HL-60/S4 treated with retinoic acid at 250 ng/mL for 4 days and 3 days (cell line): Measurements from ENCODE around the gene JSRP1.

ENCODE experiments used
- in situ Hi-C: fragments of 300-500 bp; cut with MboI; formaldehyde crosslinking; loops from 2 replicates; pipeline ENCODE4 v1.7.0; 2022; ENCODE audit warnings: low sequenced_read_pairs

Gene JSRP1

DNA sequence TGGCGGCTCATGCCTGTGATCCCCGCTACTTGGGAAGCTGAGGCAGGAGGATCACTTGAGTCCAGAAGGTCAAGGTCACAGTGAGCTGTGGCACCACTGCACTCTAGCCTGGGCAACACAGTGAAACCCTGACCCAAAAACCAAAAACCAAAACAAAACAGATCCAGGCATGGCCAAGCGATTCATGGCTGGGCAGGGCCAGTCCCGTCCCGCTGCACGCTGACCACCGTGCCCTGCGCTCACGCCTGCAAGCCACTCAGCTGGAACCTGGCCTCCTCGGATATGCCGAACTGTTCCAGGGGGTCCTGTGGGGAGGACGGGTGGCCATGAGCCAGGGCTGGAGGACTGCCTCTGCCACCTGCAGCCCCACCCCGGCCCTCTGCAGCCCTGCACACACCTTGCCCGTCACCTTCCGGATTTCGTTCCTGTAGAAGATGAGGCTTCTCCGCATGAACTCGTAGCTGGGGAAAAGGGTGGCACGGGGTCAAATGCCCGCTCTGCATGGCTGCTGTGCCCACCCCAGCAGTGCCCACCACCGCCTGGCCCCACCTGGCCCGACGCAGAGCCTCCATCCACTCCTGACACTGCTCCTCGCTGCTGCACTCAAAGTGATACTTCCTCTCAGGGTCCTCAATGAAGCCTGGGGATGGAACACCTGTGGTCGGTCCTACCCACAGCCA, 22.5 kb downstream of the JSRP1 start:
- in situ Hi-C loops: no loop called here

DNA sequence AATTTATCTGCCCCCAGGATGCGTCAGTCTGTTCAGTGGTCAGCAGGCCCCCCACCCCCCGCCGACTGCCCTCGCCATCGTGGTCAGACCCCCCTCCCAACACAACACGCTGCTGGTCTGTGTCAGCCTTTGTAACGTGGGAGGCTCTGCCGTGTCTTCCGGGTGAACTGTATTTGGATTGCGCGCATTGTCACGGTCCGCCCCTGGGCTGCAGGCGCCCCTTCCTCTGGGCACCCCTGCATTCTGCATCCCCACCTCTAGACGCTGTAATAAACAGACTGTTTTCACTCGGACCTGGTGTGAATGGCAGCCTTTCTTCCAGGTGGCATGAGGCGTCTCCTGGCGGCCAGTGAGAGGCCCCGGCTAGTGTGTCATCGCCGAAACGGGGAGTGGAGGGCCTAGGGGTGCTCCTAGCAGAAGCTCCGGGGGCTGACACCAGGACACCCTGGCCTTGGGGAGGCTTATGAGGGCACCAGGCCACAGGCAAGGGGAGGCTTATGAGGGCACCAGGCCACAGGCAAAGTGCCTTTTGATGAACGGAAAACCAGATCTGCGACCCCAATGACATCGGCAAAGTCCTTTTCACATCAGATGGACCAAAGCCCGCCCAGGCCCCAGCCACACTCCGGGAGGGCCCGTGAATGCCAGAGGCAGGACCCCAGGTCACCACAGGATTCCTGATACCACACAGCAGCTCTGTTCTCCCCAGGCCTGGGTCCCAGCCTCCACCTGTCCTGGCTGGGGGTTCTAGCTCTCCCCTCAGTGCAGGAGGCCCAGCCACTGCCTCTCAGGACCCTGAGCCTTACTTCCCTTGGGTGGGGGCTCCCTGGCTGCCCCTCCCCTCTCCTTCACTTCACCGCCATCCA, 23.7 kb downstream of the JSRP1 start:
- in situ Hi-C loops: no loop called here

DNA sequence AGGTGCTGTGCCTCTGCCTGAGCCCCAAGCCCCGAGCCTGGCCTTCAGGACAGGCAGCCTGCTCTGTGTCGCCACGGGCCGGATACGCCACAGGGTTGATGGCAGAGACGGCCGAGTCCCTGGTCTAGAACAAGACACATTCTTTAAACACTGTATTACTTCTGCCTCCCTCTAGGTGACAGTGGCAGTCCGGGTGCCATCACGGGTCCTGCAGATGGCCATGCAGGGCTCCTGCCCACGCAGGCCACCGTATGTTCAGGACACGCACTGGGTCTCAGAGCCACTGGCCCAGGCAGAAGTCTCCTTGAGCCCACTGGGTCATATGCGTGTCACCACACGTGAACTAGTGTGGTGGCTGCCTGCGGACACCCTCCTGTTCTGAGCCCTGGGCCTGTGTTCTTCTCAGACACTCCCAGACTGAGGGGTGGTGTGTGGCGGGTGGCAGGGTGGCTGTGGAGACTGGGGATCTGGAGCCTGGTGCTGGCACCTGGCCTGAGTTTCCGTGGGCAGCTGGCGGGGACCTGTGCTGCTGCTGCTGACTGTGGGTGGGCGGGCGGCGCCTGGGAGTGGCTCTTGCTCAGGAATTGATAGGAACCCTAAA, 24.5 kb downstream of the JSRP1 start:
- in situ Hi-C loops: no loop called here

DNA sequence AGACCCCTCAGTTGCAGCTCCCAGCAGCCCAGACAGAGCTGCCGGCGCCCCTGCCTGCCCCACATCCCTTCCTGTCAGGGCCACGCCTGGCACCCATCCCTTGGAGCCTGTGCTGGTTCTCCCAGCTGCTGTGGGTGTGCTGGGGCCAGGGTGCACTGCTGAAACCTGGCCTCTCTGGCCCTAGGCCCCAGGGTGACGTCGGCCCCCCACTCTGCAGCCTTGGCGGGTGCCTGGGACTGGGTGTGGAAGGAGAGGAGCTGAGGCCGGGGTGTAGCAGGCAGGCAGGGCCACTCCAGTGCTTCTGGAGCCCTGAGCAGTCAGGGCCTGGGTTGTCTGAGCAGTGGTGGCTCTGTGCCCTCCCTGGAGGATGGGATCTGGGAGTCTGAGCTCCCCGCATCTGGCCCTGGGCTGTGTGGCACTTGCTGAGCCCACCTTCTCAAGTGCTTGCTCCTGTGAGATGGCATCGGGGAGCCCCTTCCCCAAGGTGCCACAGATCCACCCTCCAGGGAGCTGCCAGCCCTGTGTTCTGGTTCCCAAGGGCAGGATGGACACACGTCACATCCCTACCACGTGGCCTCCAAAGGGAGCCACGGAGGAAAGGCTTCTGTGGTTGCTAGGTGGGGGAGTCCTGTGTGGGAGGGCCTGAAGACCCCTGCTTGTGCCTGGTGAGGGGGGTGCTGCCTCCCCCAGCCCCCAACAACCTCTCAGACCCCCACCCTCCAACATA, 25.2 kb downstream of the JSRP1 start:
- in situ Hi-C loops: no loop called here

DNA sequence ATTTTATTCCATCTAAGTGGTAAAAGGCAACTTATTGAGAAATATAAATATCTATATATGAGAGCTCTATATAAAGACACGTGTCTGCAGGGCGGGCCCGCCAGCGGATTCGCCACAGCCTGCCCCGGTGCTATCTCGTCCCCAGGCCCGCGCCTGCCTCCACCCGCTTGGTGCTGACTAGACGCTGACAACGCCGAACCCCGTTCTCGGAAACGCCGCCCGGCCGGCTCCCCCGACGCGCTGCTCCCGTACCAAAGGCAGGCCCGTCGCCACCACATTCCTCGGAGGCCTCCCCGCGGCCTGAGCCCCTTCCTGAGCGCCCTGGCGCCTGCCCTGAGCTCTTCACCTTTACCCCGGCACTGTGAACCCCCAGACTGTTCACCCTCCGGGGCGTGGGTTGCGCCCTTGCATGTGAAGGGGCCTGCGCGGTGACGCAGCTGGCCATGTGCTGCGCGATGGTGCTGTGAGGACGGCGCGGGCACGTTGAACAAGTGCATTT, 26.1 kb downstream of the JSRP1 start:
- in situ Hi-C loops: no loop called here

DNA sequence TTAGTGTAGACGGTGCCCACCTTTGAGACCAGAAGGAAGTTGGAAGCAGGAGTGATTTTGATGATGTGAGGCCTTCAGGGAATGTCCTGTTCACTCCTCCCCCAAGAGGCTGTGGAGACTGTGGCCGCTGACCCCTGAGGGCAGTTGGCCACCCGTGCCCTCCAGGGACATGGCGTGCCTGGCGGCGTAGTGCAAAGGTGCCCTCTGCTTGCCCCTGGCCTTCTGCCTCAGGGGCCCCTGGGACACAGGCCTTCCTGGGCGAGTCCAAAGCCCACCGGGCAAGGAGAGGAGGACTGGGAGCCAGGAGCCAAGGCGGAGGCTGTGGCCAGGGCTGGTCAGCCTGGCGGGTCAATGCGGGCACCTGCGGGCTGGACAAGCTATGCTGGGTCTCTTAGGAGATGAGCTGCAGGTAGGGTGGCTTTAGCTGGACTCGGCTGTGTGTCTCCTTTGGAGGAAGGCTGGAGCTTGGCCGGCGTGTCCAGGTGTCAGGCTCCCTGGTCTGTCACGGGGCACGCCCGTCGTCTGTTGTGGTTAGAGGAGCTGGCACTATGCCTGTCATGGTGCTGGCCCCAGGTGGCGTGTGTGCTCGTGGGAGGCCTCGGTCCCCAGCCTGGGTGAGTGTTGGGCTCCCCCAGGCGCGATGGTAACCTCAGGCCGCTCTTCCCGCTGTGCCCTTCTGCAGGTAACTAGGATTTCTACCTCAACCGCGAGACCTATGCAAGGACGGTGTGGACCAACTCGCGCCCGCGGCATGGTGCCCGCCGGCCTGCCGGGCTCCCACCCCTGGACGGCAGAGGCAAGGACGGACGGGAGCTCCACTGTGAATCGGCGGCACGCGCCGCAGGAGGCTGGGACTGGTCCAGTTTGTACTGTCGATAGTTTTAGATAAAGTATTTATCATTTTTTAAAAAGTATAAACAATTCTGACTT, 26.8 kb downstream of the JSRP1 start:
- in situ Hi-C loops: no loop called here

DNA sequence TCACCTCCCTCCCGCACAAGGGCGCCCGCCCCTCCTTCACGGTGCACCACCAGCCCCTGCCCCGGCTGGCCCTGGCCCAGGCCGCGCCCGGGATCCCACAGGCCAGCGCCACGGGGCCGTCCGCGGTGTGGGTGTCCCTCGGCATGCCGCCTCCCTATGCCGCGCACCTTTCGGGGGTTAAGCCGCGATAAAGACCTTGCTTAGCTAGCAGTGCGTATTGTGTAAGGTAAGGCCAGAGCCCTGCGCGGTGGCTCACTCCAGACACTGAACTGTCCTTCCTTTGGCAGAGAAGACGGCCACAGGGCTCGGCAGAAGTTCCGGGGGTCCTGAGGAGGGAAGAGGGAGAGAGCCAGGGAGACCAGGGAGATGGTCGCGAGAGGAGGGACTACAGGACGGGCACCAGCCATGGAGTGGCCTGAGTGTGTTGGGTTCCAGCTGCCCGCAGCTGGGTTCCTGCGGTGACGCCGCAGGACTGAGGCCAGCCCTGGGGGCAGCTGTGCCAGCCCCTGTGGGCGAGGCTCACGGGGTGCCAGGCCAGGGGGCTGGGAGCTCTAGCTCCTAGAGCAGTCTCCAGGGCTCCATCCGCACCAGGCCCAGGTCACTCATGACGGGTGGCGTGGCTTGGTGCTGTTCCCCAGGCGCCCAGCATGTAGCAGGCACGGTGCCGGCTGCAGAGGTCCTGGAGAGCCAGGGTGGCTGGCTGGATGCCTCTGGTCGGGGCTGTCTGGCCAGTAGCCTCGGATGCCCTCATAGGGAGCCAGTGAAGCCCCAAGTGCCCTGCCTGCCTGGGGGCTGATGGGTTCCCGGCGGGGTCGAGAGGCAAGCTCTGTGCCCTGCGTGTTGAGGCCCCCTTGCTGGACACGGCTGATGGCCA, 27.8 kb downstream of the JSRP1 start:
- in situ Hi-C loops: no loop called here

DNA sequence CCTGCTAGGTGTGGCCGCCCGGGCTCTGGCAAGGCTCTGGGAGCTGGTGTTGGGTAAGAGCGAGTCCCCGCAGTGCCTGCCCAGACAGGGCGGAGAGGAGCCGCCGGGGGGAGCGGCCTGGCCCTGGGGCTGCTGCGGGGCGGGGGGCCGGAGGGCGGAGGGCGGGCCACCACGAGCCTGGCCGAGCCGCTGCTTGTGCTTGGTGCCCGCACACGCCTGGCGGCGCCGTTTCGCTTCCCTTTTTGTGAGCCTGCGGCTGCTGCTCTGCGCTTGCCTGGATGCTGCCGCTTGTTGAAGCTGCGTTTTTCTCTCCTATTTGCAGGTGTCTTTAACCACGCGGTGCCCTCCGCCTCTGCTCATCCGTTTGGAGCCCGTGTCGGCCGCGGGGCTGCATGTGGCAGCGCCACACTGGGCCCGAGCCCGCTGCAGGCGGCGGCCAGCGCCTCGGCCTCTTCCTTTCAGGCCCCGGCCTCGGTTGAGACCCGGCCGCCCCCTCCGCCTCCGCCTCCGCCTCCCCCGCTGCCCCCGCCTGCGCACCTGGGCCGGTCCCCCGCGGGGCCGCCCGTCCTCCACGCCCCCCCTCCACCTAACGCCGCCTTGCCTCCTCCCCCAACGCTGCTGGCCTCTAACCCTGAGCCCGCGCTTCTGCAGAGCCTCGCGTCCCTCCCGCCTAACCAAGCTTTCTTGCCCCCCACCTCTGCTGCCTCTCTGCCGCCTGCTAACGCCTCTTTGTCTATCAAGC, 28.6 kb downstream of the JSRP1 start:
- in situ Hi-C loops: no loop called here

DNA sequence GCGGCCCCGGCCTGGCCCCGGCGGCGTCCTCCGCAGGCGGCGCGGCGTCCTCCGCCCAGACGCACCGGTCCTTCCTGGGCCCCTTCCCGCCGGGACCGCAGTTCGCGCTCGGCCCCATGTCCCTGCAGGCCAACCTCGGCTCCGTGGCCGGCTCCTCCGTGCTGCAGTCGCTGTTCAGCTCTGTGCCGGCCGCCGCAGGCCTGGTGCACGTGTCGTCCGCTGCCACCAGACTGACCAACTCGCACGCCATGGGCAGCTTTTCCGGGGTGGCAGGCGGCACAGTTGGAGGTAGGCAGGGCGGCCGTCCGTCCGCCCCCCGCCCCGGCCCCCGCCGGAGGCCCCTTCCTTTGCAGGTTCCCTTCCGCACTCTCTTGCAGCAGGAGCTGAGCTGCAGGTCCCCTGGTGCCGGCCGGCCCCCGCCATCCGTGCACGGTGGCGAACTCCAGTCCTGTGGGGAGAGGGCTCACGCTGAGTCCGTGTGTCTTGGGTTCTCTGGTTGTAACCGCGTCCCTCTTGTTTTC, 29.3 kb downstream of the JSRP1 start:
- in situ Hi-C loops: no loop called here

DNA sequence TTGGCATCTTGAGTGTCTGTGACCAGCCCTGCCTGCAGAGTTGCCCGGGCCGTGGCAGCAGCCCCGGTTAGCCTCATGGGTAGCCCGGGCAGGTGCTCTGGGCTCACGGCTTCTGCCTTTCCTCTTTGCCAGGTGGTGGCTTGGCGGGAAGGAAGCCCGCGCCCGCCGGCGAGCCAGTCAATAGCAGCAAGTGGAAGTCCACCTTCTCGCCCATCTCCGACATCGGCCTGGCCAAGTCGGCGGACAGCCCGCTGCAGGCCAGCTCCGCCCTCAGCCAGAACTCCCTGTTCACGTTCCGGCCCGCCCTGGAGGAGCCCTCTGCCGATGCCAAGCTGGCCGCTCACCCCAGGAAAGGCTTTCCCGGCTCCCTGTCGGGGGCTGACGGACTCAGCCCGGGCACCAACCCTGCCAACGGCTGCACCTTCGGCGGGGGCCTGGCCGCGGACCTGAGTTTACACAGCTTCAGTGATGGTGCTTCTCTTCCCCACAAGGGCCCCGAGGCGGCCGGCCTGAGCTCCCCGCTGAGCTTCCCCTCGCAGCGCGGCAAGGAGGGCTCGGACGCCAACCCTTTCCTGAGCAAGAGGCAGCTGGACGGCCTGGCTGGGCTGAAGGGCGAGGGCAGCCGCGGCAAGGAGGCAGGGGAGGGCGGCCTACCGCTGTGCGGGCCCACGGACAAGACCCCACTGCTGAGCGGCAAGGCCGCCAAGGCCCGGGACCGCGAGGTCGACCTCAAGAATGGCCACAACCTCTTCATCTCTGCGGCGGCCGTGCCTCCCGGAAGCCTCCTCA, 30.0 kb downstream of the JSRP1 start:
- in situ Hi-C loops: no loop called here

DNA sequence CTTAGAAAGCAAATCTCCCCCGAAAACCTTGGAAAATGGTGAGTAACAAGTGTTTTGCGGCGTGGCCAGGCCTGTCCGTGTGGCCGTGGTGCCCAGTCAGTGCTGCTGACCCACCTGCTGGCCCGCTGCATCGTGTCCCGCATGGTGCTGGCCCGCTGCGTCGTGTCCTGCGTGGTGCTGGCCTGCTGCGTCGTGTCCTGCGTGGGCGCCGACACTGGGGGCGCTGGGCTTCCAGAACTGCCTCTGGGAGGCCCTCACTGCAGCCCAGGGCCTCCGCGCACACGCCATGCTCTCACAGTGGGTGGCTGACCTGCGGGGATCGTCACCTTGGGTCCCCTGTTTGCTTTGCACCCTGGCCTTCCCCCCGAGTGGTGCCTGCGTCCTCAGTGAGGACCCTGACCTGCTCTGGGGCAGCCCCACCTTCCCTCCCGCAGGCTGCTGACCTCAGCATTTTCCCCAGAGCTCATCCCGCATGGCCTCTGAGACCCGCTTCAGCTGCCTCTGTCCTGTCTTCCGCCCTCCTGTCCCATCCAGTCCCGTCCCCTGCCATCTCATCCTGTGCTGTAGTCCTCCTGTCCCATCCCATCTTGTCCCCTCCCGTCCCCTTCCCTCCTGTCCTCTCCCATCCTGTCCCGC, 30.7 kb downstream of the JSRP1 start:
- in situ Hi-C loops: no loop called here

DNA sequence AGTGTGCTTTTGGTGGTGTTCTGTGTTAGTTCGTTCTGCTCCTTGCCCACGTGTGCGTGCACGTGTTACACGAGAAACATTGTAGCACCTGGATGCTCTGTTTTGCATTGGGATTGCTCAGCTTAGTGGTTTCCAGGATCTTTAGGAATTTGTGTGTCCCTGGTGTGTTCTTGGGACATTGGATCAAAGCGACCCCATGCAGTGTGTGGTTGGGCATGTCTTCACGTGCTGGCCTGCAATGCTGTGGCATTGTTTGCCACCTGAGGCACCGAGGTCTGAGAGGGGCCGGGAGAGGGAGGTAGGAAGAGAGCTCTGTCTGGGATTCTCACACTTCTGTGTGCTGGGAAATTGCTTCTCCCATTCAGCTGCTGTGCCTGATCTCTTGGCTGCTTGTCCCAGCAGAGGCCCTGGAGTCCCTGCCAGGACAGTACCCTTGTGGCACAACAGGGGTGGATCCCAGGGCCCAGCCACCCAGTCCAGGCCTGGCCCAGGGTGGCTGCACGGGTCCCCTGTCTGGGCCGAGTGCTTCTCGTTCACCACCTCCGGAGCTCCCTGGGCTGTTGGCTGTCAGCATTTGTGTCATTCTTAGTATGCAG, 31.4 kb downstream of the JSRP1 start:
- in situ Hi-C loops: no loop called here

DNA sequence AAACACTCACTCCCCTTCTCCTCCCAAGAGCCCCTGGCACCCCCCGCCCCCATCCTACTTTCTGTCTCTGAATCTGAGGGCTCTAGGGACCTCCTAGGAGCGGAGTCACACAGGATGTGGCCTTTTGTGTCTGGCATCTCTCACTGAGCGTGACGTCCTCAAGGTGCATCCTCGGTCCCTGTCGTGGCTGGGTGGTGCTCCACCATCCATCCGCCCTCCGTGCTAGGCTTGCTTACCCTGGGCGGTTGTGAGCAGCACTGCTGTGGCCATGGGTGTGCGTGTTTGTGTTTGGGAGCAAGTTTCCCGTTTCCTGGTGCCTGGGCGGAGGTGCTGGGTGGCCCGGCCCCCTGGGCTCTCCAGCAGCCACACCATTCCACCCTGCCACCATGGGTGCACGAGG, 32.3 kb downstream of the JSRP1 start:
- in situ Hi-C loops: no loop called here

DNA sequence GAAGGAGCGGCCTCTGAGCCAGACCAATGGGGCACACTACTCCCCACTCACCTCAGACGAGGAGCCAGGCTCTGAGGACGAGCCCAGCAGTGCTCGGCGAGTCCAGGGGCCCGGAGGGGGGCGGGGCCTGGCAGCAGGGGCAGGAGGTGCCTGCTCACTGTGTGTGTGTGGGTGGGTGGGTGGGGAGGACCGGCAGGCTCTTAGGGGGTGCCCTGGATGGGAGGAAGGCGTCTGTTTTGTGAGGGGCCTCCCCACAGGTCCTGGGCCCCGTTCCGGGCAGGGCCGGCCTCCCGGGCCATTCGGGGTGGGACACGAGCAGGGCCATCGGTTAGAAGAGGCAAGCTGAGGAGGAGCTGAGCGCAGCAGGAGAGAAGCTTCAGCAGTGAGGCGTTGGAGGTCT, 32.8 kb downstream of the JSRP1 start:
- in situ Hi-C loops: no loop called here

DNA sequence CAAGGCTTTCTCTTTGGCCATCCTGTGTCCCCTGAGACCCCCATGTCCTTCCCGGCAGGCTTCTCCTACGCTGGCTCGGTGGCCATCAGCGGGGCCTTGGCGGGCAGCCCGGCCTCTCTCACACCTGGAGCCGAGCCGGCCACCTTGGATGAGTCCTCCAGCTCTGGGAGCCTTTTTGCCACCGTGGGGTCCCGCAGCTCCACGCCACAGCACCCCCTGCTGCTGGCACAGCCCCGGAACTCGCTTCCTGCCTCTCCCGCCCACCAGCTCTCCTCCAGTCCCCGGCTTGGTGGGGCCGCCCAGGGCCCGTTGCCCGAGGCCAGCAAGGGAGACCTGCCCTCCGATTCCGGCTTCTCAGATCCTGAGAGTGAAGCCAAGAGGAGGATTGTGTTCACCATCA, 34.3 kb downstream of the JSRP1 start:
- in situ Hi-C loops: no loop called here

DNA sequence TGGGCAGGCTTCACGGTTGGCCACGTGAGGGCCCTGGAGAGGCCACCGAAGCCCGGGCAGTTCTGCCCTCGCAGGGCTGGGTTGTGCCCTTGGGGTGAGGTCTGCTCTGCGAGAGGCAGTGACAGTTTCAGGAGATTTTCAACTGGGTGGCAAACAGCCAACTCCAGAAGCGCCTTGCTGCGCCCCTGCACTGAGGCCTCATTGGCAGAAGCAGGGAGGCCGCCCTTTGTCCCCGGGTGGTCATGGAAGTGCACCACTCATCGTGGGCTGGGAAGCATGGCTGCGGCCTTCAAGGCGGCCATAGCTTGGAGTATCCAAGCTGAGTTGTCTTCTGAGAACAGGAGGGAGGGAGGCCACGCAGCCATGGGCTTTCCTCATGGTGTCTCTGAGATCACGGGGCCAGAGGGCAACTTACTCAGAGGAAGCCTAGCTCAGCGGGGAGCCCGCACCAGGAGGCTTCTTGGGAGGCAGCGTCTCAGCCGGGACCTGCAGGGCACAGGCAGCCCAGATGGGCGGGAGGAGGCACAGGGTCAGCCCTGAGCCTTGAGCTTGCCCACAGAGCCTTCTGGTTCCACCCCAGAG, 34.9 kb downstream of the JSRP1 start:
- in situ Hi-C loops: no loop called here
